Stimulated activated CD4-positive, alpha-beta T cell treated with anti-CD3 and anti-CD28 coated beads, Interleukin-4, amount 100 ng/mL, for 1 hour (primary cell): Measurements from ENCODE around the gene KNCN.

Experiments
- DNase-seq: peaks from one replicate; pipeline ENCODE4 v3.0.0-alpha.2; 2020

The KNCN gene

GRCh38 chr1:46551597-46552095 lies at the start of gene KNCN:
Gene KNCN, minus strand, starts transcription at chr1:46551647. Its CDS starts 432 bp downstream, at chr1:46551215.
- DNase-seq, result no peak

- DNase-seq, result no peak
These were observed 47.9 kb upstream of the KNCN start for GRCh38 chr1:46599059-46599970.

GRCh38 chr1:46596846-46597245 lies 45.4 kb upstream of the KNCN start:
- DNase-seq, result no peak

- no peak for DNase-seq
These were observed 44.6 kb upstream of the KNCN start for GRCh38 chr1:46596036-46596435.

- DNase-seq, result no peak
These were observed 43.7 kb upstream of the KNCN start for GRCh38 chr1:46595127-46595526.

GRCh38 chr1:46594063-46594462 lies 42.6 kb upstream of the KNCN start:
- DNase-seq, result no peak

- DNase-seq, result no peak
These were observed 41.4 kb upstream of the KNCN start for GRCh38 chr1:46592823-46593222.

- DNase-seq, result no peak
These were observed 38.1 kb upstream of the KNCN start for GRCh38 chr1:46589529-46589928.

GRCh38 chr1:46587069-46587468 lies 35.6 kb upstream of the KNCN start:
- no peak for DNase-seq

GRCh38 chr1:46585312-46585938 lies 34.0 kb upstream of the KNCN start:
- DNase-seq, result no peak

GRCh38 chr1:46583494-46583893 lies 32.0 kb upstream of the KNCN start:
- no peak for DNase-seq

GRCh38 chr1:46582972-46583371 lies 31.5 kb upstream of the KNCN start:
- DNase-seq, result no peak

- DNase-seq, result no peak
These were observed 30.4 kb upstream of the KNCN start for GRCh38 chr1:46581681-46582455.

- no peak for DNase-seq
These were observed 28.9 kb upstream of the KNCN start for GRCh38 chr1:46580140-46580903.

- no peak for DNase-seq
These were observed 26.2 kb upstream of the KNCN start for GRCh38 chr1:46577671-46578070.

GRCh38 chr1:46576596-46576995 lies 25.1 kb upstream of the KNCN start:
- no peak for DNase-seq

GRCh38 chr1:46575778-46576177 lies 24.3 kb upstream of the KNCN start:
- no peak for DNase-seq

- DNase-seq, result no peak
These were observed 23.9 kb upstream of the KNCN start for GRCh38 chr1:46575300-46575699.

- DNase-seq, result no peak
These were observed 20.3 kb upstream of the KNCN start for GRCh38 chr1:46571691-46572225.

GRCh38 chr1:46569884-46570725 lies 18.7 kb upstream of the KNCN start:
- DNase-seq, result no peak

- no peak for DNase-seq
These were observed 17.7 kb upstream of the KNCN start for GRCh38 chr1:46569116-46569515.
